IMR-90 (cell line): ENCODE measurements around the gene GSDMA. TPM values are rescaled to one million over a fixed set of nuclear protein-coding genes. Genes with fewer than 3 reads are reported as not detected.

Experiments
- ATAC-seq: fragments of 200-7000 bp; cut with Tn5 transposase; 2 replicates; pipeline ENCODE4 v1.9.1; 2020; ENCODE audit warnings: low read depth, mild to moderate bottlenecking, moderate library complexity
- BruUV-seq: library from RNA; stranded (reverse); fragments of 400-500 nt; replicated peaks from 2 replicates; lab custom pipeline; 2021; lab: Mats Ljungman, UMichigan
- CTCF ChIA-PET: fragments of 300-600 bp; formaldehyde crosslinking; extraction: SDS; loops from one replicate; lab custom pipeline; 2021; ENCODE audit warnings: antibody characterized with exemption; lab: Yijun Ruan, JAX
- POLR2A ChIA-PET: fragments of 300-600 bp; sonication (Branson Sonifier 250); formaldehyde crosslinking; loops from one replicate; lab custom pipeline; 2022; ENCODE audit warnings: antibody characterized with exemption; ENCODE audit not compliant: unreplicated experiment; lab: Charles Lee
- DNase-seq: peaks from one replicate; pipeline ENCODE4 v3.0.0; 2013
- H2AFZ ChIP-seq: replicated peaks from 2 replicates; pipeline ENCODE3; 2013; ENCODE audit warnings: low read length, mild to moderate bottlenecking; ENCODE audit not compliant: poor library complexity
- H2AK5ac ChIP-seq: 2 replicates; pipeline ENCODE4 v1.6.1; 2013; ENCODE audit warnings: low read depth, low read length, inconsistent platforms
- H2AK9ac ChIP-seq: replicated peaks from 2 replicates; pipeline ENCODE3; 2013; ENCODE audit warnings: mild to moderate bottlenecking, low read depth, low read length, moderate library complexity; ENCODE audit not compliant: poor library complexity
- H2BK120ac ChIP-seq: 2 replicates; pipeline ENCODE4 v1.6.1; 2013; ENCODE audit warnings: low read depth, low read length, inconsistent platforms
- H2BK15ac ChIP-seq: 3 replicates; pipeline ENCODE4 v1.6.1; 2013; ENCODE audit warnings: low read depth, low read length, inconsistent platforms
- H2BK20ac ChIP-seq: 2 replicates; pipeline ENCODE4 v1.6.1; 2013; ENCODE audit warnings: low read depth, mild to moderate bottlenecking, inconsistent platforms, low read length, moderate library complexity
- H2BK5ac ChIP-seq: 2 replicates; pipeline ENCODE4 v1.6.1; 2013; ENCODE audit warnings: mild to moderate bottlenecking, low read depth, low read length, inconsistent platforms; ENCODE audit not compliant: poor library complexity, severe bottlenecking
- H3K14ac ChIP-seq: replicated peaks from 2 replicates; pipeline ENCODE4 v1.6.1; 2013; ENCODE audit warnings: low read depth, low read length, inconsistent platforms
- H3K18ac ChIP-seq: 2 replicates; pipeline ENCODE4 v1.6.1; 2013; ENCODE audit warnings: low read depth, low read length, control low read depth
- H3K23ac ChIP-seq: 2 replicates; pipeline ENCODE4 v1.6.1; 2013; ENCODE audit warnings: low read depth, low read length, inconsistent platforms
- H3K27ac ChIP-seq: 2 replicates; pipeline ENCODE4 v1.5.1; 2013; ENCODE audit warnings: mild to moderate bottlenecking, control low read depth, low read length; ENCODE audit not compliant: insufficient read depth
- H3K27me3 ChIP-seq: 2 replicates; pipeline ENCODE4 v1.6.1; 2013; ENCODE audit warnings: low read length; ENCODE audit not compliant: control insufficient read depth, insufficient read depth
- H3K36me3 ChIP-seq: 2 replicates; pipeline ENCODE4 v1.6.1; 2013; ENCODE audit warnings: low read length, mixed read lengths; ENCODE audit not compliant: control insufficient read depth, insufficient read depth
- H3K4ac ChIP-seq: 2 replicates; pipeline ENCODE4 v1.6.1; 2013; ENCODE audit warnings: low read depth, low read length, inconsistent platforms
- H3K4me1 ChIP-seq: 2 replicates; pipeline ENCODE4 v1.6.1; 2013; ENCODE audit warnings: low read length, mixed read lengths; ENCODE audit not compliant: control insufficient read depth, insufficient read depth
- H3K4me2 ChIP-seq: 2 replicates; pipeline ENCODE4 v1.6.1; 2013; ENCODE audit warnings: low read depth, mild to moderate bottlenecking, control low read depth, low read length, moderate library complexity
- H3K4me3 ChIP-seq: 2 replicates; pipeline ENCODE4 v1.5.1; 2013; ENCODE audit warnings: low read depth, mild to moderate bottlenecking, control low read depth, low read length, moderate library complexity; ENCODE audit not compliant: insufficient read depth
- H3K56ac ChIP-seq: 2 replicates; pipeline ENCODE4 v1.6.1; 2013; ENCODE audit warnings: low read length, inconsistent platforms; ENCODE audit not compliant: insufficient read depth; ENCODE audit errors: extremely low read depth
- H3K79me1 ChIP-seq, 2 experiments: 2 replicates each; pipeline ENCODE4 v1.6.1; 2013; ENCODE audit warnings: low read length in 2 of 2, inconsistent platforms in 1 of 2, low read depth in 1 of 2
- H3K9ac ChIP-seq: 2 replicates; pipeline ENCODE4 v1.6.1; 2013; ENCODE audit warnings: low read depth, low read length, control low read depth
- H3K9me1 ChIP-seq: 2 replicates; pipeline ENCODE4 v1.6.1; 2013; ENCODE audit warnings: low read length, inconsistent platforms; ENCODE audit not compliant: insufficient read depth
- H3K9me3 ChIP-seq: 2 replicates; pipeline ENCODE4 v1.6.1; 2013; ENCODE audit warnings: low read length; ENCODE audit not compliant: control insufficient read depth, insufficient read depth
- H4K20me1 ChIP-seq: 2 replicates; pipeline ENCODE4 v1.6.1; 2013; ENCODE audit warnings: low read length, inconsistent platforms; ENCODE audit not compliant: insufficient read depth
- H4K5ac ChIP-seq: 2 replicates; pipeline ENCODE4 v1.6.1; 2013; ENCODE audit warnings: mild to moderate bottlenecking, low read depth, low read length, control low read depth
- H4K8ac ChIP-seq, 2 experiments: 2 replicates each; pipeline ENCODE4 v1.6.1; 2013; ENCODE audit warnings: low read depth in 2 of 2, low read length in 2 of 2, control low read depth in 1 of 2, inconsistent platforms in 1 of 2
- H4K91ac ChIP-seq: 2 replicates; pipeline ENCODE4 v1.6.1; 2013; ENCODE audit warnings: low read depth, low read length, inconsistent platforms; ENCODE audit not compliant: insufficient read depth
- MAFK ChIP-seq: IDR thresholded peaks from 2 replicates; pipeline ENCODE4 v1.6.1; 2012; ENCODE audit warnings: low read depth, low read length, improper control_type of control experiment
- MXI1 ChIP-seq: IDR thresholded peaks from 2 replicates; pipeline ENCODE4 v1.6.1; 2012; ENCODE audit warnings: low read depth, mild to moderate bottlenecking, low read length, moderate library complexity, borderline replicate concordance
- WGBS, 2 experiments: methylation state at CpG; one replicate each; pipeline versions ENCODE4 v1.1.5 to v1.1.7; 2013; ENCODE audit warnings: missing lambda C conversion rate in 2 of 2; ENCODE audit not compliant: insufficient read length in 1 of 2; ENCODE audit errors: extremely low coverage in 2 of 2; 5-methylcytosine and 5-hydroxymethylcytosine counted together
- dilution Hi-C: fragments of 300-500 bp; cut with HindIII; formaldehyde crosslinking; loops from one replicate; pipeline ENCODE4 v1.14.3; 2018; ENCODE audit warnings: low sequenced_read_pairs; ENCODE audit not compliant: unreplicated experiment
- in situ Hi-C: fragments of 300-500 bp; cut with MboI; formaldehyde crosslinking; loops from 3 replicates; pipeline ENCODE4 v1.14.3; 2019; ENCODE audit warnings: low sequenced_read_pairs, inconsistent platforms, mixed read lengths
- intact Hi-C: fragments of 100-400 bp; cut with micrococcal nuclease; formaldehyde crosslinking; loops from 2 replicates; pipeline ENCODE4 v1.10.0; 2022
- polyA plus RNA-seq, 3 experiments: library from polyadenylated mRNA; depleted of rRNA; stranded (reverse); fragments of >200 nt; gene quantifications; 2 replicates each; pipeline ENCODE4 v1.2.3, GENCODE V29; 2012; ENCODE audit warnings: low replicate concordance in 1 of 3
- total RNA-seq: library from RNA; depleted of rRNA; stranded (reverse); fragments of >200 nt; gene quantifications from 2 replicates; pipeline ENCODE4 v1.2.3, GENCODE V29; 2012

GSDMA gene
- total and polyA plus RNA-seq, 2 of the 4 experiments (the other 2 are of a cell fraction): not detected

DNA sequence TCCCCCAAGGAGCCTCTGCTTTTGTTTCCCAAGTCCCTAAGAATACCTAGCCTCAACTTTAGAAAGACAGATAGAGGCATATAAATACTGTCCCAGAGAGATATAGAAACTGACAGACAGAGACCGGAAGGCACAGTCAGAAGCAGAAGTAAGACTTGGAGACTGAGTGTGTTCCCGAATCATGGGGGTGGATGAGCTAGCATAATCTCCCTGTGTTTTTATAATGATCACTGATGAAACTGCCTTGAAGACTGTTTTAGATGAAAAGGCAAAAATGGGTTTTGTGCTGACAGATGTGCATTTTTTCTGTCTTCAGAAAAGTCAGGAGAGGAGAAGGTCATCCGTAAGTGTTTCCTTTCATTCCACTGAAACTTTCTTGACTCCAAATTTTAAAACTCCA is 9.5 kb downstream of the GSDMA start:
- dilution Hi-C loops (no loop called here), in situ Hi-C loops (loop anchor here (10.0 kb wide), 1 partner anchor 197 kb away; no protein-coding TSS in a partner anchor), intact Hi-C loops (no loop called here)
- no peak overlapping the region for H2BK15ac ChIP-seq
- H4K91ac ChIP-seq: no peak overlapping the region
- ATAC-seq (peak; percentile 84), DNase-seq (peak; percentile 35)
- H2AK5ac ChIP-seq: no peak overlapping the region
- H2BK20ac ChIP-seq: no peak overlapping the region
- no peaks in the 10 kb centered on the region for H3K9me3 ChIP-seq
- H2BK5ac ChIP-seq: no peak overlapping the region
- H4K20me1 ChIP-seq: no peaks in the 10 kb centered on the region
- H3K4ac ChIP-seq: no peak overlapping the region
- peak overlapping the region; percentile 66; the same call in 1 of the 2 replicates for H3K4me2 ChIP-seq
- no peaks in the 10 kb centered on the region for H3K36me3 ChIP-seq
- H3K27me3 ChIP-seq: peaks cover 32% of the 10 kb centered on the region
- whole genome bisulfite sequencing, 2 experiments: no CpG with 5 or more reads among the region's 3 CpGs
- no peak overlapping the region for H4K5ac ChIP-seq
- BruUV-seq: no TSS peak
- no peaks in the 10 kb centered on the region for H3K4me1 ChIP-seq
- H3K27ac ChIP-seq: no peak overlapping the region
- H3K14ac ChIP-seq: no peak overlapping the region
- no peak overlapping the region; the same call in 1 of the 2 replicates for H3K4me3 ChIP-seq
- H3K23ac ChIP-seq: no peak overlapping the region
- H3K56ac ChIP-seq: no peak overlapping the region
- ChIA-PET CTCF (no interaction called here), POLR2A (no interaction called here)
- TF ChIP-seq MAFK: peak; percentile 78
- no peak for TF ChIP-seq MXI1
- no peak overlapping the region for H2BK120ac ChIP-seq
- no peak overlapping the region for H4K8ac ChIP-seq
- no peaks in the 10 kb centered on the region for H3K9me1 ChIP-seq
- no peak overlapping the region for H2AFZ ChIP-seq
- H3K18ac ChIP-seq: peak overlapping the region; percentile 20; the same call in 1 of the 2 replicates
- no peak overlapping the region for H2AK9ac ChIP-seq
- H3K79me1 ChIP-seq: no peaks in the 10 kb centered on the region
- H3K9ac ChIP-seq: no peak overlapping the region
